ENCODE data around the gene MYLK. TPM values are rescaled to one million over a fixed set of nuclear protein-coding genes. Genes with fewer than 3 reads are reported as not detected.

The MYLK gene
- total RNA-seq, 2 donors from 2014 or later = 4.7 to 6.6 TPM

GRCh38 chr3:123663977-123664376 is 220.2 kb downstream of the MYLK start:
- H3K9me3 ChIP-seq (ENCODE audit: control insufficient read depth, low read length) = no peaks in the 10 kb centered on the region
- no peak overlapping the region for H3K27ac Mint-ChIP-seq
- no peak overlapping the region for H3K9ac ChIP-seq (ENCODE audit: extremely low read depth, low read length, poor library complexity, severe bottlenecking)
- H3K4me1 Mint-ChIP-seq = peaks cover under 1% of the 10 kb centered on the region
- no peak overlapping the region for H3K4me3 Mint-ChIP-seq
- H3K27me3 Mint-ChIP-seq (ENCODE audit: insufficient read depth) = peaks cover 45% of the 10 kb centered on the region
- H3K9me3 Mint-ChIP-seq = no peaks in the 10 kb centered on the region
- H3K27me3 ChIP-seq (ENCODE audit: control insufficient read depth, insufficient read depth, low read length, poor library complexity, severe bottlenecking) = no peaks in the 10 kb centered on the region
- DNase-seq = no peak
- H3K36me3 ChIP-seq (ENCODE audit: control insufficient read depth, insufficient read depth, low read length) = no peaks in the 10 kb centered on the region
- TF ChIP-seq CTCF (conservative IDR thresholded peaks at IDR 0.05) = no peak
- H3K4me1 ChIP-seq (ENCODE audit: control insufficient read depth, insufficient read depth, low read length) = no peaks in the 10 kb centered on the region
- 90 to 97% methylated on average over 6 to 9 of the region's 9 CpGs for WGBS, 2 experiments (ENCODE audit: insufficient coverage in 1 of 2, insufficient read length in 1 of 2)
- no peak overlapping the region for H3K27ac ChIP-seq (ENCODE audit: low read depth, low read length)
- no peaks in the 10 kb centered on the region for H3K36me3 Mint-ChIP-seq (ENCODE audit: low read depth)
- H3K4me3 ChIP-seq (ENCODE audit: low read length) = no peak overlapping the region

- H3K4me1 ChIP-seq (ENCODE audit: control insufficient read depth, insufficient read depth, low read length) = no peaks in the 10 kb centered on the region
- H3K4me1 Mint-ChIP-seq = peaks cover 8% of the 10 kb centered on the region
- no peak overlapping the region for H3K9ac ChIP-seq (ENCODE audit: extremely low read depth, low read length, poor library complexity, severe bottlenecking)
- H3K9me3 Mint-ChIP-seq = peaks cover 2% of the 10 kb centered on the region
- no peak for DNase-seq
- peaks cover 46% of the 10 kb centered on the region for H3K27me3 Mint-ChIP-seq (ENCODE audit: insufficient read depth)
- no peaks in the 10 kb centered on the region for H3K36me3 ChIP-seq (ENCODE audit: control insufficient read depth, insufficient read depth, low read length)
- H3K4me3 Mint-ChIP-seq = no peak overlapping the region
- no peak overlapping the region for H3K27ac ChIP-seq (ENCODE audit: low read depth, low read length)
- H3K36me3 Mint-ChIP-seq (ENCODE audit: low read depth) = peaks cover 3% of the 10 kb centered on the region
- H3K9me3 ChIP-seq (ENCODE audit: control insufficient read depth, low read length) = peaks cover 6% of the 10 kb centered on the region
- no peaks in the 10 kb centered on the region for H3K27me3 ChIP-seq (ENCODE audit: control insufficient read depth, insufficient read depth, low read length, poor library complexity, severe bottlenecking)
- no peak overlapping the region for H3K4me3 ChIP-seq (ENCODE audit: low read length)
- H3K27ac Mint-ChIP-seq = no peak overlapping the region
- TF ChIP-seq CTCF (conservative IDR thresholded peaks at IDR 0.05) = no peak
- 87% methylated on average over 1 of the region's 1 CpG; no CpG with 5 or more reads in 1 of the 2 experiments for WGBS, 2 experiments (ENCODE audit: insufficient coverage in 1 of 2, insufficient read length in 1 of 2)
Observed at GRCh38 chr3:123661973-123662372, 222.2 kb downstream of the MYLK start.

GRCh38 chr3:123660900-123661299 is 223.2 kb downstream of the MYLK start:
- Histone ChIP-seq H3K27me3 (ENCODE audit: control insufficient read depth, insufficient read depth, low read length, poor library complexity, severe bottlenecking) (no peaks in the 10 kb centered on the region), H3K36me3 (ENCODE audit: control insufficient read depth, insufficient read depth, low read length) (no peaks in the 10 kb centered on the region), H3K27ac (ENCODE audit: low read depth, low read length) (peak overlapping the region; percentile 30), H3K9me3 (ENCODE audit: control insufficient read depth, low read length) (peaks cover 12% of the 10 kb centered on the region), H3K4me3 (ENCODE audit: low read length) (no peak overlapping the region), H3K9ac (ENCODE audit: extremely low read depth, low read length, poor library complexity, severe bottlenecking) (no peak overlapping the region), H3K4me1 (ENCODE audit: control insufficient read depth, insufficient read depth, low read length) (no peaks in the 10 kb centered on the region)
- Mint-ChIP-seq H3K4me1 (peaks cover 8% of the 10 kb centered on the region), H3K27ac (no peak overlapping the region), H3K4me3 (no peak overlapping the region), H3K36me3 (ENCODE audit: low read depth) (peaks cover 6% of the 10 kb centered on the region), H3K27me3 (ENCODE audit: insufficient read depth) (peaks cover 49% of the 10 kb centered on the region), H3K9me3 (peaks cover 6% of the 10 kb centered on the region)
- TF ChIP-seq CTCF (conservative IDR thresholded peaks at IDR 0.05) = no peak
- no peak for DNase-seq
- WGBS, 2 experiments (ENCODE audit: insufficient coverage in 1 of 2, insufficient read length in 1 of 2) = 91 to 96% methylated on average over 7 to 9 of the region's 9 CpGs

All from endodermal cell (in vitro differentiated cells).